SU-DHL-6 (cell line): ENCODE measurements around the gene TAF13.

Source experiments
- H2AFZ ChIP-seq: fragments of 200-600 bp; sonication (generic); 2 replicates; pipeline ENCODE4 v1.6.1; 2014; ENCODE audit warnings: low read depth, mild to moderate bottlenecking, moderate library complexity, mixed read lengths, antibody characterized with exemption, low read length; ENCODE audit not compliant: severe bottlenecking
- H3F3A ChIP-seq: fragments of 200-600 bp; shearing (Covaris generic); 2 replicates; pipeline ENCODE4 v1.6.0; 2016; ENCODE audit warnings: antibody characterized with exemption, mild to moderate bottlenecking; ENCODE audit not compliant: insufficient read depth
- H3K27ac ChIP-seq: fragments of 200-600 bp; sonication (generic); 2 replicates; pipeline ENCODE4 v1.5.1; 2016; ENCODE audit warnings: low read depth, mild to moderate bottlenecking, low read length, moderate library complexity, mixed read lengths
- H3K27me3 ChIP-seq: fragments of 200-600 bp; sonication (generic), shearing (Covaris generic); 2 replicates; pipeline ENCODE4 v1.6.0; 2014; ENCODE audit warnings: mild to moderate bottlenecking, low read length
- H3K36me3 ChIP-seq: fragments of 200-600 bp; sonication (generic); 2 replicates; pipeline ENCODE4 v1.6.1; 2014; ENCODE audit warnings: mild to moderate bottlenecking, low read length, mixed read lengths
- H3K4me2 ChIP-seq: fragments of 300-600, 200-600 bp; shearing (Covaris generic), sonication (generic); 2 replicates; pipeline ENCODE4 v1.6.0; 2014; ENCODE audit warnings: low read length, low read depth, mild to moderate bottlenecking; ENCODE audit not compliant: poor library complexity, severe bottlenecking
- H3K4me3 ChIP-seq: fragments of 200-600 bp; sonication (generic); 2 replicates; pipeline ENCODE4 v1.5.1; 2014; ENCODE audit warnings: antibody characterized with exemption, low read length, mild to moderate bottlenecking, mixed read lengths; ENCODE audit not compliant: insufficient read depth, poor library complexity, severe bottlenecking
- H3K79me2 ChIP-seq: fragments of 200-600 bp; sonication (generic); 2 replicates; pipeline ENCODE4 v1.6.1; 2014; ENCODE audit warnings: mild to moderate bottlenecking, low read length, moderate library complexity; ENCODE audit not compliant: insufficient read depth
- H3K9ac ChIP-seq: fragments of 200-600 bp; sonication (generic); 2 replicates; pipeline ENCODE4 v1.7.0; 2014; ENCODE audit warnings: mild to moderate bottlenecking, low read length
- H3K9me2 ChIP-seq: fragments of 200-600 bp; sonication (generic); replicated peaks from 2 replicates; pipeline ENCODE4 v1.6.1; 2014; ENCODE audit warnings: low read length; ENCODE audit not compliant: insufficient read depth
- H3K9me3 ChIP-seq: fragments of 200-600 bp; sonication (generic); 2 replicates; pipeline ENCODE4 v1.6.1; 2014; ENCODE audit warnings: low read length, mixed read lengths; ENCODE audit not compliant: insufficient read depth
- H4K20me1 ChIP-seq: fragments of 200-600 bp; sonication (generic); 2 replicates; pipeline ENCODE4 v1.6.1; 2014; ENCODE audit warnings: low read depth, mild to moderate bottlenecking, antibody characterized with exemption, low read length, moderate library complexity, mixed read lengths
- CTCF ChIP-seq: fragments of 200-600 bp; sonication (generic); IDR thresholded peaks from one replicate; pipeline ENCODE4 v1.5.1; 2017; ENCODE audit warnings: antibody characterized with exemption, mild to moderate bottlenecking, low read length, moderate library complexity; ENCODE audit not compliant: insufficient read depth, poor library complexity, severe bottlenecking
- EZH2phosphoT487 ChIP-seq: fragments of 200-600 bp; sonication (generic), shearing (Covaris generic); conservative IDR thresholded peaks from 2 replicates; pipeline ENCODE4 v1.6.1; 2018; ENCODE audit warnings: mild to moderate bottlenecking, antibody characterized with exemption, low read length, moderate library complexity, mixed read lengths

Gene TAF13

GRCh38 chr1:109065137-109065536, 10.7 kb downstream of the TAF13 start:
- no peaks in the 10 kb centered on the region for H3K9me2 ChIP-seq
- no peaks in the 10 kb centered on the region for H4K20me1 ChIP-seq
- H3K4me3 ChIP-seq, result no peak overlapping the region
- no peaks in the 10 kb centered on the region for H3K27me3 ChIP-seq
- TF ChIP-seq CTCF (no peak), EZH2phosphoT487 (no peak)
- H3K4me2 ChIP-seq, result no peak overlapping the region
- H3K9me3 ChIP-seq, result no peaks in the 10 kb centered on the region
- no peak overlapping the region for H3K9ac ChIP-seq
- no peak overlapping the region for H3K27ac ChIP-seq
- H3K79me2 ChIP-seq, result no peaks in the 10 kb centered on the region
- H3F3A ChIP-seq, result peaks cover 6% of the 10 kb centered on the region; the same call in 1 of the 2 replicates
- H3K36me3 ChIP-seq, result peaks cover 11% of the 10 kb centered on the region; the same call in 1 of the 2 replicates
- H2AFZ ChIP-seq, result no peak overlapping the region

- Histone ChIP-seq H3K36me3 (peaks cover 11% of the 10 kb centered on the region; the same call in 1 of the 2 replicates), H3K27me3 (no peaks in the 10 kb centered on the region), H3F3A (peaks cover 6% of the 10 kb centered on the region; the same call in 1 of the 2 replicates), H3K9ac (no peak overlapping the region), H3K4me3 (no peak overlapping the region), H2AFZ (no peak overlapping the region), H4K20me1 (no peaks in the 10 kb centered on the region), H3K9me3 (no peaks in the 10 kb centered on the region), H3K4me2 (no peak overlapping the region), H3K27ac (no peak overlapping the region), H3K79me2 (no peaks in the 10 kb centered on the region), H3K9me2 (no peaks in the 10 kb centered on the region)
- no peak for TF ChIP-seq CTCF
- no peak for TF ChIP-seq EZH2phosphoT487
Measured at GRCh38 chr1:109061183-109061582, 14.6 kb downstream of the TAF13 start.

- H3K36me3 ChIP-seq, result peaks cover 11% of the 10 kb centered on the region; the same call in 1 of the 2 replicates
- no peak overlapping the region for H2AFZ ChIP-seq
- H3K27me3 ChIP-seq, result no peaks in the 10 kb centered on the region
- no peak overlapping the region for H3K4me3 ChIP-seq
- H3K9me3 ChIP-seq, result no peaks in the 10 kb centered on the region
- no peaks in the 10 kb centered on the region for H3K79me2 ChIP-seq
- H4K20me1 ChIP-seq, result no peaks in the 10 kb centered on the region
- H3K9ac ChIP-seq, result no peak overlapping the region
- no peaks in the 10 kb centered on the region for H3K9me2 ChIP-seq
- no peak overlapping the region for H3K4me2 ChIP-seq
- H3F3A ChIP-seq, result peaks cover 6% of the 10 kb centered on the region; the same call in 1 of the 2 replicates
- H3K27ac ChIP-seq, result no peak overlapping the region
- no peak for TF ChIP-seq EZH2phosphoT487
- no peak for TF ChIP-seq CTCF
Measured at GRCh38 chr1:109060707-109061106, 15.1 kb downstream of the TAF13 start.
